Memory B cell (primary cell): Measurements from ENCODE around the gene CPAMD8.
"Not testable (repeated sequence)": the region's sequence is repeated elsewhere in the genome, so short reads cannot be mapped to it uniquely, and the experiment has no call there.

Experiments
- ATAC-seq: fragments of 150-1000 bp; cut with Tn5 transposase; 2 replicates; pipeline ENCODE4 v1.10.0; 2021; ENCODE audit warnings: low read depth, mild to moderate bottlenecking, moderate library complexity
- DNase-seq, 2 donors: peaks; one replicate each; pipeline ENCODE4 v3.0.0; 2022; ENCODE audit warnings: low spot score in 2 of 2
- H3K27ac Mint-ChIP-seq: one replicate; pipeline ENCODE4 v1.8.0; 2022; ENCODE audit warnings: mild to moderate bottlenecking, moderate library complexity, mixed read lengths
- H3K27me3 Mint-ChIP-seq: one replicate; pipeline ENCODE4 v1.8.0; 2022; ENCODE audit warnings: mixed read lengths
- H3K36me3 Mint-ChIP-seq: one replicate; pipeline ENCODE4 v1.8.0; 2022; ENCODE audit warnings: mild to moderate bottlenecking, mixed read lengths
- H3K4me1 Mint-ChIP-seq: one replicate; pipeline ENCODE4 v1.8.0; 2022; ENCODE audit warnings: mixed read lengths
- H3K4me3 Mint-ChIP-seq: one replicate; pipeline ENCODE4 v1.8.0; 2022; ENCODE audit warnings: mild to moderate bottlenecking, moderate library complexity, mixed read lengths
- H3K9me3 Mint-ChIP-seq: one replicate; pipeline ENCODE4 v1.8.0; 2022; ENCODE audit warnings: mixed read lengths

Gene CPAMD8

GRCh38 chr19:16960996-16961822 lies 65.4 kb downstream of the CPAMD8 start:
- H3K4me3 Mint-ChIP-seq, H3K9me3 Mint-ChIP-seq, DNase-seq, H3K36me3 Mint-ChIP-seq, H3K4me1 Mint-ChIP-seq, H3K27ac Mint-ChIP-seq, ATAC-seq: not testable (repeated sequence)
- peaks cover 26% of the 10 kb centered on the region for H3K27me3 Mint-ChIP-seq

GRCh38 chr19:16958277-16958676 lies 68.3 kb downstream of the CPAMD8 start:
- H3K27ac Mint-ChIP-seq, ATAC-seq, H3K4me3 Mint-ChIP-seq, DNase-seq, H3K9me3 Mint-ChIP-seq, H3K4me1 Mint-ChIP-seq, H3K36me3 Mint-ChIP-seq: not testable (repeated sequence)
- peaks cover 20% of the 10 kb centered on the region for H3K27me3 Mint-ChIP-seq

- ATAC-seq (no peak), DNase-seq (no peak)
- Mint-ChIP-seq H3K36me3 (peaks cover 2% of the 10 kb centered on the region), H3K27ac (no peak overlapping the region), H3K9me3 (peaks cover 3% of the 10 kb centered on the region), H3K4me3 (no peak overlapping the region), H3K27me3 (peaks cover 19% of the 10 kb centered on the region), H3K4me1 (peaks cover 6% of the 10 kb centered on the region)
Observed at GRCh38 chr19:16957855-16958254, 68.8 kb downstream of the CPAMD8 start.

- H3K27me3 Mint-ChIP-seq, result peaks cover 16% of the 10 kb centered on the region
- H3K27ac Mint-ChIP-seq, result no peak overlapping the region
- no peak for DNase-seq
- no peak for ATAC-seq
- no peak overlapping the region for H3K4me3 Mint-ChIP-seq
- H3K4me1 Mint-ChIP-seq, result peaks cover 6% of the 10 kb centered on the region
- H3K9me3 Mint-ChIP-seq, result peaks cover 3% of the 10 kb centered on the region
- peaks cover 2% of the 10 kb centered on the region for H3K36me3 Mint-ChIP-seq
Observed at GRCh38 chr19:16957151-16957701, 69.4 kb downstream of the CPAMD8 start.

- Mint-ChIP-seq H3K27ac (no peak overlapping the region), H3K4me3 (no peak overlapping the region), H3K36me3 (peaks cover 2% of the 10 kb centered on the region), H3K27me3 (peaks cover 16% of the 10 kb centered on the region), H3K4me1 (peaks cover 6% of the 10 kb centered on the region), H3K9me3 (peaks cover 3% of the 10 kb centered on the region)
- no peak for DNase-seq
- no peak for ATAC-seq
Observed at GRCh38 chr19:16955161-16955560, 71.4 kb downstream of the CPAMD8 start.

GRCh38 chr19:16952046-16952445 lies 74.6 kb downstream of the CPAMD8 start:
- Mint-ChIP-seq H3K27ac (no peak overlapping the region), H3K9me3 (peaks cover 3% of the 10 kb centered on the region), H3K4me3 (no peak overlapping the region), H3K36me3 (peaks cover 2% of the 10 kb centered on the region), H3K4me1 (peaks cover 2% of the 10 kb centered on the region), H3K27me3 (peaks cover 28% of the 10 kb centered on the region)
- ATAC-seq (no peak), DNase-seq (no peak)

GRCh38 chr19:16951529-16951928 lies 75.1 kb downstream of the CPAMD8 start:
- Mint-ChIP-seq H3K27me3 (peaks cover 28% of the 10 kb centered on the region), H3K4me1 (peaks cover 2% of the 10 kb centered on the region), H3K4me3 (no peak overlapping the region), H3K36me3 (peaks cover 2% of the 10 kb centered on the region), H3K27ac (no peak overlapping the region), H3K9me3 (peaks cover 3% of the 10 kb centered on the region)
- DNase-seq (no peak), ATAC-seq (no peak)

GRCh38 chr19:16949496-16950023 lies 77.0 kb downstream of the CPAMD8 start:
- peaks cover 2% of the 10 kb centered on the region for H3K36me3 Mint-ChIP-seq
- no peak overlapping the region for H3K27ac Mint-ChIP-seq
- no peak overlapping the region for H3K4me3 Mint-ChIP-seq
- H3K9me3 Mint-ChIP-seq, result peaks cover 3% of the 10 kb centered on the region
- ATAC-seq, result no peak
- DNase-seq, result no peak
- peaks cover 2% of the 10 kb centered on the region for H3K4me1 Mint-ChIP-seq
- H3K27me3 Mint-ChIP-seq, result peaks cover 22% of the 10 kb centered on the region

- Mint-ChIP-seq H3K27ac (no peak overlapping the region), H3K4me1 (peaks cover 2% of the 10 kb centered on the region), H3K27me3 (peaks cover 20% of the 10 kb centered on the region), H3K9me3 (no peaks in the 10 kb centered on the region), H3K4me3 (no peak overlapping the region), H3K36me3 (no peaks in the 10 kb centered on the region)
- ATAC-seq (no peak), DNase-seq (no peak)
Observed at GRCh38 chr19:16946951-16947940, 79.4 kb downstream of the CPAMD8 start.

GRCh38 chr19:16945762-16946465 lies 80.7 kb downstream of the CPAMD8 start:
- peaks cover 21% of the 10 kb centered on the region for H3K27me3 Mint-ChIP-seq
- no peaks in the 10 kb centered on the region for H3K9me3 Mint-ChIP-seq
- H3K27ac Mint-ChIP-seq, result no peak overlapping the region
- H3K36me3 Mint-ChIP-seq, result peaks cover 3% of the 10 kb centered on the region
- DNase-seq (no peak), ATAC-seq (no peak)
- peaks cover 2% of the 10 kb centered on the region for H3K4me1 Mint-ChIP-seq
- H3K4me3 Mint-ChIP-seq, result no peak overlapping the region

- Mint-ChIP-seq H3K4me3 (no peak overlapping the region), H3K27ac (no peak overlapping the region), H3K4me1 (peaks cover 2% of the 10 kb centered on the region), H3K27me3 (peaks cover 21% of the 10 kb centered on the region), H3K9me3 (no peaks in the 10 kb centered on the region), H3K36me3 (peaks cover 3% of the 10 kb centered on the region)
- no peak for DNase-seq
- ATAC-seq, result no peak
Observed at GRCh38 chr19:16945364-16945714, 81.3 kb downstream of the CPAMD8 start.

- H3K9me3 Mint-ChIP-seq, result no peaks in the 10 kb centered on the region
- H3K27ac Mint-ChIP-seq, result no peak overlapping the region
- H3K4me1 Mint-ChIP-seq, result peaks cover 2% of the 10 kb centered on the region
- DNase-seq (no peak), ATAC-seq (no peak)
- H3K36me3 Mint-ChIP-seq, result peaks cover 3% of the 10 kb centered on the region
- no peak overlapping the region for H3K4me3 Mint-ChIP-seq
- peaks cover 21% of the 10 kb centered on the region for H3K27me3 Mint-ChIP-seq
Observed at GRCh38 chr19:16944626-16945363, 81.8 kb downstream of the CPAMD8 start.
